H1 (cell line): ENCODE measurements around the gene ZSWIM4. TPM values are rescaled to one million over a fixed set of nuclear protein-coding genes. Genes with fewer than 3 reads are reported as not detected.

ENCODE experiments used
- CTCF ChIA-PET: fragments of 300-600 bp; sonication (Branson Sonifier 250); formaldehyde crosslinking; loops from one replicate; lab custom pipeline; 2021; ENCODE audit not compliant: partially characterized antibody; lab: Charles Lee
- POLR2A ChIA-PET: fragments of 300-600 bp; sonication (Branson Sonifier 250); formaldehyde crosslinking; loops from one replicate; lab custom pipeline; 2021; ENCODE audit warnings: inconsistent platforms; ENCODE audit not compliant: partially characterized antibody; lab: Charles Lee
- DNase-seq, 2 experiments: peaks; one replicate each; pipeline versions ENCODE4 v3.0.0 to v3.0.0-alpha.2; 2010 to 2022; ENCODE audit warnings: low spot score in 2 of 2, low read depth in 1 of 2, mixed read lengths in 1 of 2
- FAIRE-seq: peaks from 2 replicates; lab custom pipeline; 2011; peaks lifted over from hg19 to GRCh38; lab: Jason Lieb, UNC
- H2AFZ ChIP-seq: 2 replicates; pipeline ENCODE4 v1.8.1; 2012; ENCODE audit warnings: low read length, inconsistent platforms
- H2AK5ac ChIP-seq: 2 replicates; pipeline ENCODE4 v1.6.1; 2013; ENCODE audit warnings: low read depth, low read length
- H2BK120ac ChIP-seq: replicated peaks from 2 replicates; pipeline ENCODE3; 2013; ENCODE audit warnings: low read depth, low read length, inconsistent platforms
- H2BK12ac ChIP-seq: 2 replicates; pipeline ENCODE4 v1.6.1; 2013; ENCODE audit warnings: low read depth, low read length
- H2BK15ac ChIP-seq: 2 replicates; pipeline ENCODE4 v1.6.1; 2013; ENCODE audit warnings: low read length
- H2BK20ac ChIP-seq: 2 replicates; pipeline ENCODE4 v1.6.1; 2013; ENCODE audit warnings: low read length
- H2BK5ac ChIP-seq: 2 replicates; pipeline ENCODE4 v1.6.1; 2013; ENCODE audit warnings: low read depth, low read length
- H3K14ac ChIP-seq: 2 replicates; pipeline ENCODE4 v1.6.1; 2013; ENCODE audit warnings: inconsistent platforms; ENCODE audit not compliant: insufficient read length
- H3K18ac ChIP-seq: 2 replicates; pipeline ENCODE4 v1.6.1; 2013; ENCODE audit warnings: low read length; ENCODE audit errors: extremely low read depth
- H3K23ac ChIP-seq: 2 replicates; pipeline ENCODE4 v1.6.1; 2013; ENCODE audit warnings: inconsistent platforms; ENCODE audit not compliant: insufficient read length
- H3K23me2 ChIP-seq: 2 replicates; pipeline ENCODE4 v1.6.1; 2013; ENCODE audit warnings: low read depth, low read length
- H3K27ac ChIP-seq: 2 replicates; pipeline ENCODE4 v1.6.1; 2011; ENCODE audit warnings: low read depth, low read length, inconsistent platforms
- H3K27me3 ChIP-seq, 4 experiments: replicated peaks in 1 of 4; 1 replicate in 1 of 4; 2 replicates in 3 of 4; pipeline versions ENCODE4 v1.6.1 to v1.8.1; 2011 to 2013; ENCODE audit warnings: low read length in 3 of 4, mild to moderate bottlenecking in 3 of 4, inconsistent platforms in 2 of 4, mixed read lengths in 2 of 4, moderate library complexity in 1 of 4; ENCODE audit not compliant: control insufficient read depth in 3 of 4, insufficient read depth in 3 of 4; ENCODE audit errors: extremely low read depth in 1 of 4
- H3K36me3 ChIP-seq, 4 experiments: 2 replicates each; pipeline versions ENCODE4 v1.6.1 to v1.8.1; 2011 to 2013; ENCODE audit warnings: mild to moderate bottlenecking in 4 of 4, low read length in 3 of 4, moderate library complexity in 2 of 4, control low read depth in 1 of 4, inconsistent platforms in 1 of 4; ENCODE audit not compliant: insufficient read depth in 4 of 4, control insufficient read depth in 2 of 4
- H3K4ac ChIP-seq: replicated peaks from 2 replicates; pipeline ENCODE3; 2013; ENCODE audit warnings: low read length, low read depth, mixed read lengths, inconsistent platforms; ENCODE audit not compliant: insufficient read length
- H3K4me1 ChIP-seq, 4 experiments: replicated peaks in 1 of 4; 1 replicate in 1 of 4; 2 replicates in 3 of 4; pipeline versions ENCODE4 v1.6.1 to v1.8.1; 2011 to 2013; ENCODE audit warnings: low read length in 3 of 4, inconsistent platforms in 2 of 4, mixed read lengths in 1 of 4; ENCODE audit not compliant: insufficient read depth in 4 of 4, control insufficient read depth in 3 of 4
- H3K4me2 ChIP-seq, 2 experiments: 2 replicates each; pipeline versions ENCODE4 v1.6.1 to v1.8.1; 2011 to 2013; ENCODE audit warnings: low read depth in 2 of 2, low read length in 2 of 2, control low read depth in 1 of 2, inconsistent platforms in 1 of 2, mild to moderate bottlenecking in 1 of 2; ENCODE audit not compliant: insufficient read depth in 1 of 2
- H3K4me3 ChIP-seq, 4 experiments: fragments of 200-600, 300-600 bp in 1 of 4; sonication (generic), shearing (Covaris generic), sonication (Bioruptor Twin) in 1 of 4; 2 replicates each; pipeline versions ENCODE4 v1.5.1 to v1.8.1; 2011 to 2016; ENCODE audit warnings: low read length in 4 of 4, low read depth in 3 of 4, control low read depth in 2 of 4, inconsistent platforms in 2 of 4, mild to moderate bottlenecking in 2 of 4, mixed read lengths in 1 of 4, moderate library complexity in 1 of 4; ENCODE audit not compliant: insufficient read depth in 2 of 4; ENCODE audit errors: extremely low read depth in 1 of 4
- H3K56ac ChIP-seq: replicated peaks from 2 replicates; pipeline ENCODE3; 2013; ENCODE audit warnings: low read depth, mild to moderate bottlenecking, mixed read lengths, low read length, inconsistent platforms; ENCODE audit not compliant: insufficient read length
- H3K79me1 ChIP-seq: 2 replicates; pipeline ENCODE4 v1.6.1; 2013; ENCODE audit warnings: low read depth, low read length, control low read depth
- H3K79me2 ChIP-seq, 2 experiments: 2 replicates each; pipeline versions ENCODE4 v1.6.1 to v1.8.1; 2012 to 2013; ENCODE audit warnings: low read length in 2 of 2, mild to moderate bottlenecking in 2 of 2, inconsistent platforms in 1 of 2; ENCODE audit not compliant: insufficient read depth in 2 of 2, control insufficient read depth in 1 of 2
- H3K9ac ChIP-seq, 4 experiments: replicated peaks in 1 of 4; 1 replicate in 1 of 4; 2 replicates in 3 of 4; pipeline versions ENCODE4 v1.6.1 to v1.8.1; 2011 to 2013; ENCODE audit warnings: low read depth in 3 of 4, low read length in 3 of 4, control low read depth in 2 of 4, mild to moderate bottlenecking in 2 of 4, moderate library complexity in 2 of 4, inconsistent platforms in 1 of 4; ENCODE audit errors: extremely low read depth in 1 of 4
- H3K9me3 ChIP-seq, 2 experiments: 2 replicates each; pipeline versions ENCODE4 v1.6.1 to v1.8.1; 2012 to 2013; ENCODE audit warnings: mild to moderate bottlenecking in 2 of 2, moderate library complexity in 2 of 2, control low read depth in 1 of 2, inconsistent platforms in 1 of 2, low read depth in 1 of 2, low read length in 1 of 2, mixed read lengths in 1 of 2; ENCODE audit not compliant: insufficient read depth in 2 of 2
- H4K20me1 ChIP-seq, 2 experiments: replicated peaks in 1 of 2; 2 replicates each; pipeline versions ENCODE3 to v1.8.1; 2011 to 2013; ENCODE audit warnings: inconsistent platforms in 2 of 2, low read length in 2 of 2, mild to moderate bottlenecking in 1 of 2; ENCODE audit not compliant: insufficient read depth in 2 of 2, control insufficient read depth in 1 of 2
- H4K5ac ChIP-seq: 2 replicates; pipeline ENCODE4 v1.6.1; 2013; ENCODE audit warnings: low read length, low read depth, mixed read lengths, inconsistent platforms; ENCODE audit not compliant: insufficient read length
- H4K8ac ChIP-seq: 2 replicates; pipeline ENCODE4 v1.8.0; 2013; ENCODE audit warnings: mild to moderate bottlenecking, moderate library complexity, low read length, inconsistent platforms; ENCODE audit not compliant: insufficient read depth; ENCODE audit errors: extremely low read depth
- H4K91ac ChIP-seq: replicated peaks from 2 replicates; pipeline ENCODE3; 2013; ENCODE audit warnings: low read length, mixed read lengths, inconsistent platforms; ENCODE audit not compliant: insufficient read length
- SP1 ChIP-seq: IDR thresholded peaks from 2 replicates; pipeline ENCODE4 v1.6.1; 2011; ENCODE audit warnings: low read depth, low read length
- TBP ChIP-seq: IDR thresholded peaks from 2 replicates; pipeline ENCODE4 v1.6.1; 2011; ENCODE audit warnings: low read depth, low read length, improper control_type of control experiment
- WGBS, 2 experiments: shearing (Covaris generic) in 1 of 2; methylation state at CpG; one replicate each; pipeline versions ENCODE4 v1.1.6 to v1.1.7; 2013 to 2015; ENCODE audit warnings: low lambda C conversion rate in 2 of 2, mixed read lengths in 2 of 2, inconsistent platforms in 1 of 2, low coverage in 1 of 2, missing lambda C conversion rate in 1 of 2; ENCODE audit not compliant: insufficient replicate concordance in 2 of 2, insufficient coverage in 1 of 2, insufficient read length in 1 of 2; ENCODE audit errors: extremely low coverage in 1 of 2, missing lambda C conversion rate in 1 of 2; 5-methylcytosine and 5-hydroxymethylcytosine counted together
- polyA plus RNA-seq, 7 experiments: library from polyadenylated mRNA; depleted of rRNA in 3 of 7; stranded (reverse) in 5 of 7; unstranded in 2 of 7; fragments of >200 nt in 5 of 7; fragments of 200-250 nt in 2 of 7; gene quantifications; 1 replicate in 5 of 7; 2 replicates in 1 of 7; 4 replicates in 1 of 7; pipeline versions ENCODE4 v1.2.1 to v1.2.3, GENCODE V29; 2011 to 2013; ENCODE audit warnings: missing spikeins in 2 of 7, mixed read lengths in 2 of 7
- total RNA-seq: library from RNA; stranded (reverse); fragmentation: NEBNext Ultra II Directional; extraction: Animal tissue kit (Norgen Biotek cat#: 25700); gene quantifications from 2 replicates; pipeline ENCODE4 v1.2.1, GENCODE V29; 2021

The ZSWIM4 gene
- total and polyA plus RNA-seq, 2 of the 8 experiments (the other 6 are each of a cell fraction or from before 2014, with no cell fraction given): 12.2 to 31.1 TPM

- no peak overlapping the region for H4K8ac ChIP-seq
- H4K20me1 ChIP-seq: peaks cover 0 to 3% of the 10 kb centered on the region in 2 experiments
- CTCF ChIA-PET: interaction anchor here (0.6 to 5.5 kb wide), 11 partner anchors 13 to 318 kb away, joined by 3 to 42 read pairs (median 4); partner anchors contain the start of gene C19orf53
- peaks cover 5% of the 10 kb centered on the region; the same call in 1 of the 2 replicates for H3K79me1 ChIP-seq
- peaks cover 3 to 9% (median 3%) of the 10 kb centered on the region in 4 experiments; a peak in 4 of 8 replicates for H3K36me3 ChIP-seq
- H3K56ac ChIP-seq: no peak overlapping the region
- H3K9ac ChIP-seq: peak overlapping the region in 3 of 4 experiments; percentile 71 to 82 (median 73); a peak in 6 of 7 replicates
- H4K91ac ChIP-seq: peak overlapping the region; percentile 52
- H2BK5ac ChIP-seq: 0 out of 2 replicates have a peak overlapping the region, but pooled peaks have one; percentile 24
- H2BK20ac ChIP-seq: no peak overlapping the region
- 0 out of 2 replicates have a peak overlapping the region, but pooled peaks have one; percentile 39 for H2AK5ac ChIP-seq
- no peaks in the 10 kb centered on the region for H3K27me3 ChIP-seq
- no peak overlapping the region for H3K23ac ChIP-seq
- no peak overlapping the region for H2BK120ac ChIP-seq
- WGBS, 2 experiments: 43% methylated on average over 12 of the region's 12 CpGs; no CpG with 5 or more reads in 1 of the 2 experiments
- H3K4me1 ChIP-seq: peaks cover 0 to 7% (median 4%) of the 10 kb centered on the region in 4 experiments; a peak in 4 of 7 replicates
- DNase-seq (peak in 1 of 2 experiments; percentile 62), FAIRE-seq (no peak)
- H3K27ac ChIP-seq: no peak overlapping the region
- H3K4me3 ChIP-seq: peak overlapping the region; percentile 59 to 81 (median 64)
- no peak overlapping the region for H3K18ac ChIP-seq
- no peak overlapping the region for H3K4ac ChIP-seq
- H2BK12ac ChIP-seq: peak overlapping the region; percentile 75; the same call in 1 of the 2 replicates
- peaks cover 0 to 12% of the 10 kb centered on the region in 2 experiments; a peak in 1 of 4 replicates for H3K79me2 ChIP-seq
- H3K4me2 ChIP-seq: peak overlapping the region; percentile 73 to 93
- no peak overlapping the region; the same call in 1 of the 2 replicates for H2BK15ac ChIP-seq
- H2AFZ ChIP-seq: no peak overlapping the region
- peaks cover 8% of the 10 kb centered on the region; the same call in 1 of the 2 replicates for H3K23me2 ChIP-seq
- H3K9me3 ChIP-seq: no peaks in the 10 kb centered on the region
- POLR2A ChIA-PET: interaction anchor here (0.6 to 6.7 kb wide), 21 partner anchors 8 to 736 kb away, joined by 3 to 60 read pairs (median 5); partner anchors contain the start of gene C19orf53
- H4K5ac ChIP-seq: no peak overlapping the region
- H3K14ac ChIP-seq: no peak overlapping the region
- TF ChIP-seq SP1: no peak
- TF ChIP-seq TBP: peak; percentile 18; the same call in 1 of the 2 replicates
Measured at GRCh38 chr19:13796301-13797057, 1.2 kb downstream of the ZSWIM4 start.
